ENCODE results near the gene APH1B.
"Not testable (repeated sequence)": the region's sequence is repeated elsewhere in the genome, so short reads cannot be mapped to it uniquely, and the experiment has no call there.

Gene APH1B

GRCh38 chr15:63232943-63233342, 44.5 kb upstream of the APH1B start:
- peaks cover 3% of the 10 kb centered on the region for H3K79me2 ChIP-seq
- no peak overlapping the region for H3K27ac ChIP-seq
- no peaks in the 10 kb centered on the region for H3K27me3 ChIP-seq (ENCODE audit: control insufficient read depth, insufficient read depth, low read length)
- H3K4me1 ChIP-seq = no peaks in the 10 kb centered on the region
- no peaks in the 10 kb centered on the region for H3K9me3 ChIP-seq (ENCODE audit: control insufficient read depth, low read length)
- H3K4me3 ChIP-seq (ENCODE audit: low read depth, low read length) = no peak overlapping the region
- no peak for TF ChIP-seq CTCF (IDR thresholded peaks at IDR 0.05)
- no peak overlapping the region for H2AFZ ChIP-seq
- no peaks in the 10 kb centered on the region for H3K36me3 ChIP-seq (ENCODE audit: control insufficient read depth, insufficient read depth, low read length)
- H3K4me2 ChIP-seq (ENCODE audit: low read length) = no peak overlapping the region
- H3K9ac ChIP-seq = no peak overlapping the region

- Histone ChIP-seq H3K4me1 (no peaks in the 10 kb centered on the region), H3K36me3 (ENCODE audit: control insufficient read depth, insufficient read depth, low read length) (no peaks in the 10 kb centered on the region), H3K27me3 (ENCODE audit: control insufficient read depth, insufficient read depth, low read length) (no peaks in the 10 kb centered on the region), H3K79me2 (peaks cover 3% of the 10 kb centered on the region), H3K9ac (no peak overlapping the region), H3K4me2 (ENCODE audit: low read length) (no peak overlapping the region), H3K27ac (peak overlapping the region; percentile 5), H3K4me3 (ENCODE audit: low read depth, low read length) (no peak overlapping the region), H3K9me3 (ENCODE audit: control insufficient read depth, low read length) (no peaks in the 10 kb centered on the region), H2AFZ (no peak overlapping the region)
- TF ChIP-seq CTCF (IDR thresholded peaks at IDR 0.05) = no peak
These were observed 43.6 kb upstream of the APH1B start for GRCh38 chr15:63233667-63234423.

- Histone ChIP-seq H3K27me3 (ENCODE audit: control insufficient read depth, insufficient read depth, low read length) (no peaks in the 10 kb centered on the region), H3K4me3 (ENCODE audit: low read depth, low read length) (no peak overlapping the region), H3K4me2 (ENCODE audit: low read length) (no peak overlapping the region), H3K4me1 (no peaks in the 10 kb centered on the region), H3K9ac (no peak overlapping the region), H3K27ac (peak overlapping the region; percentile 15), H3K9me3 (ENCODE audit: control insufficient read depth, low read length) (no peaks in the 10 kb centered on the region), H3K36me3 (ENCODE audit: control insufficient read depth, insufficient read depth, low read length) (no peaks in the 10 kb centered on the region), H3K79me2 (peaks cover 3% of the 10 kb centered on the region), H2AFZ (no peak overlapping the region)
- no peak for TF ChIP-seq CTCF (IDR thresholded peaks at IDR 0.05)
These were observed 42.9 kb upstream of the APH1B start for GRCh38 chr15:63234451-63234870.

- H3K27ac ChIP-seq = no peak overlapping the region
- H3K4me3 ChIP-seq (ENCODE audit: low read depth, low read length) = no peak overlapping the region
- no peaks in the 10 kb centered on the region for H3K36me3 ChIP-seq (ENCODE audit: control insufficient read depth, insufficient read depth, low read length)
- H3K9me3 ChIP-seq (ENCODE audit: control insufficient read depth, low read length) = no peaks in the 10 kb centered on the region
- no peaks in the 10 kb centered on the region for H3K27me3 ChIP-seq (ENCODE audit: control insufficient read depth, insufficient read depth, low read length)
- H2AFZ ChIP-seq = no peak overlapping the region
- no peaks in the 10 kb centered on the region for H3K4me1 ChIP-seq
- no peak overlapping the region for H3K4me2 ChIP-seq (ENCODE audit: low read length)
- no peak for TF ChIP-seq CTCF (IDR thresholded peaks at IDR 0.05)
- peaks cover 3% of the 10 kb centered on the region for H3K79me2 ChIP-seq
- H3K9ac ChIP-seq = no peak overlapping the region
These were observed 41.1 kb upstream of the APH1B start for GRCh38 chr15:63236272-63236671.

GRCh38 chr15:63237086-63237485, 40.3 kb upstream of the APH1B start:
- not testable (repeated sequence) for H3K27me3 ChIP-seq (ENCODE audit: control insufficient read depth, insufficient read depth, low read length); H3K9ac ChIP-seq; H3K36me3 ChIP-seq (ENCODE audit: control insufficient read depth, insufficient read depth, low read length); H3K4me3 ChIP-seq (ENCODE audit: low read depth, low read length); H3K4me1 ChIP-seq; H2AFZ ChIP-seq; H3K4me2 ChIP-seq (ENCODE audit: low read length); H3K9me3 ChIP-seq (ENCODE audit: control insufficient read depth, low read length); H3K79me2 ChIP-seq; H3K27ac ChIP-seq

Measured in parathyroid adenoma (tissue), 2 donors.